GM12878 (cell line): ENCODE data around the gene DNAH17. TPM values are rescaled to one million over a fixed set of nuclear protein-coding genes. Genes with fewer than 3 reads are reported as not detected.

Source experiments
- ATAC-seq: fragments of 200-7000 bp; cut with Tn5 transposase; 3 replicates; pipeline ENCODE4 v1.9.1; 2020; ENCODE audit warnings: mild to moderate bottlenecking, moderate library complexity
- BruUV-seq: library from RNA; stranded (reverse); fragments of 400-500 nt; replicated peaks from 2 replicates; lab custom pipeline; 2021; lab: Mats Ljungman, UMichigan
- CTCF ChIA-PET: fragments of 300-600 bp; sonication (Branson Sonifier 250); formaldehyde crosslinking; extraction: SDS; loops from one replicate; lab custom pipeline; 2021; ENCODE audit warnings: inconsistent platforms; lab: Yijun Ruan, JAX
- POLR2A ChIA-PET: fragments of 350-600 bp; formaldehyde crosslinking; extraction: SDS; loops from one replicate; lab custom pipeline; 2021; ENCODE audit warnings: inconsistent platforms; lab: Charles Lee
- RAD21 ChIA-PET: fragments of 300-600 bp; sonication (Branson Sonifier 250); formaldehyde crosslinking; loops from one replicate; lab custom pipeline; 2023; ENCODE audit warnings: antibody characterized with exemption; ENCODE audit not compliant: unreplicated experiment; lab: Charles Lee
- SMC1A ChIA-PET: fragments of 300-600 bp; sonication (Branson Sonifier 250); formaldehyde crosslinking; loops from one replicate; lab custom pipeline; 2023; ENCODE audit not compliant: unreplicated experiment, uncharacterized antibody; lab: Charles Lee
- DNase-seq: peaks from one replicate; pipeline ENCODE4 v3.0.0-alpha.2; 2011; ENCODE audit warnings: low read depth, low spot score
- FAIRE-seq: peaks from 3 replicates; lab custom pipeline; 2011; peaks lifted over from hg19 to GRCh38; lab: Jason Lieb, UNC
- H2AFZ ChIP-seq: 2 replicates; pipeline ENCODE4 v1.6.0; 2011; ENCODE audit warnings: low read depth, low read length, control low read depth; ENCODE audit not compliant: control insufficient read depth
- H3K27ac ChIP-seq: 2 replicates; pipeline ENCODE4 v1.5.1; 2011; ENCODE audit warnings: control low read depth; ENCODE audit not compliant: control insufficient read depth, insufficient read depth
- H3K27me3 ChIP-seq, 2 experiments: replicated peaks in 1 of 2; 2 replicates each; pipeline versions ENCODE4 v1.6.0 to v1.6.1; 2011; ENCODE audit warnings: low read length in 1 of 2; ENCODE audit not compliant: control insufficient read depth in 2 of 2, insufficient read depth in 2 of 2
- H3K36me3 ChIP-seq, 2 experiments: 2 replicates each; pipeline ENCODE4 v1.5.1; 2011; ENCODE audit warnings: low read length in 1 of 2; ENCODE audit not compliant: control insufficient read depth in 2 of 2, insufficient read depth in 2 of 2
- H3K4me1 ChIP-seq: 2 replicates; pipeline ENCODE4 v1.6.1; 2011; ENCODE audit warnings: mild to moderate bottlenecking, low read length, moderate library complexity, mixed read lengths; ENCODE audit not compliant: control insufficient read depth, insufficient read depth
- H3K4me2 ChIP-seq: 2 replicates; pipeline ENCODE4 v1.6.0; 2011; ENCODE audit warnings: control low read depth; ENCODE audit not compliant: control insufficient read depth, insufficient read depth
- H3K4me3 ChIP-seq: fragments of 200-600 bp; sonication (generic); 2 replicates; pipeline ENCODE4 v1.5.1; 2016
- H3K79me2 ChIP-seq: 2 replicates; pipeline ENCODE4 v1.6.0; 2011; ENCODE audit warnings: low read length; ENCODE audit not compliant: control insufficient read depth, insufficient read depth
- H3K9ac ChIP-seq: 2 replicates; pipeline ENCODE4 v1.8.0; 2011; ENCODE audit warnings: low read length, control low read depth, mixed read lengths; ENCODE audit not compliant: control insufficient read depth, insufficient read depth
- H3K9me3 ChIP-seq: replicated peaks from 3 replicates; pipeline ENCODE4 v1.5.1; 2011; ENCODE audit warnings: mild to moderate bottlenecking, low read length; ENCODE audit not compliant: control insufficient read depth, insufficient read depth
- H4K20me1 ChIP-seq: 2 replicates; pipeline ENCODE4 v1.6.0; 2011; ENCODE audit not compliant: control insufficient read depth, insufficient read depth
- DPF2 ChIP-seq: fragments of 450-650 bp; IDR thresholded peaks from 2 replicates; pipeline ENCODE4 v1.6.1; 2017; ENCODE audit warnings: mild to moderate bottlenecking
- LARP7 ChIP-seq: fragments of 450-650 bp; IDR thresholded peaks from 2 replicates; pipeline ENCODE4 v1.6.1; 2017; ENCODE audit warnings: mild to moderate bottlenecking
- PAX8 ChIP-seq: fragments of 450-650 bp; IDR thresholded peaks from 2 replicates; pipeline ENCODE4 v1.6.1; 2017; ENCODE audit warnings: mild to moderate bottlenecking, moderate library complexity
- POU2F2 ChIP-seq: IDR thresholded peaks from 3 replicates; pipeline ENCODE4 v1.6.1; 2011; ENCODE audit warnings: low read depth, mild to moderate bottlenecking, low read length, borderline replicate concordance
- SP1 ChIP-seq: IDR thresholded peaks from one replicate; pipeline ENCODE4 v1.6.1; 2011; ENCODE audit warnings: low read depth, low read length
- TAF1 ChIP-seq: IDR thresholded peaks from 2 replicates; pipeline ENCODE4 v1.6.1; 2011; ENCODE audit warnings: mild to moderate bottlenecking, low read depth, low read length, borderline replicate concordance
- ZNF207 ChIP-seq: fragments of 450-650 bp; IDR thresholded peaks from 2 replicates; pipeline ENCODE4 v1.6.1; 2014; ENCODE audit warnings: antibody characterized with exemption, mild to moderate bottlenecking, borderline replicate concordance
- WGBS: methylation state at CpG from one replicate; pipeline ENCODE4 v1.1.6; 2016; ENCODE audit warnings: low lambda C conversion rate; ENCODE audit not compliant: insufficient replicate concordance, insufficient coverage; ENCODE audit errors: missing lambda C conversion rate; 5-methylcytosine and 5-hydroxymethylcytosine counted together
- in situ Hi-C: fragments of 300-500 bp; cut with MboI; formaldehyde crosslinking; loops from 9 replicates; pipeline ENCODE4 v1.14.3; 2018; ENCODE audit warnings: mixed read lengths
- intact Hi-C: fragments of 100-400 bp; cut with micrococcal nuclease; formaldehyde crosslinking; loops from one replicate; pipeline ENCODE4 v1.14.2; 2022; ENCODE audit not compliant: unreplicated experiment
- polyA plus RNA-seq, 11 experiments: library from polyadenylated mRNA; depleted of rRNA in 4 of 11; unstranded in 6 of 11; stranded (reverse) in 5 of 11; fragments of >200 nt; fragmentation: Nextera tagmentation in 4 of 11; fragmentation: Illumina TruSeq in 1 of 11; extraction: Ambion mirVana in 4 of 11; extraction: Trizol in 1 of 11; gene quantifications; 1 replicate in 1 of 11; 2 replicates in 10 of 11; pipeline versions ENCODE4 v1.2.1 to v1.2.3, GENCODE V29; 2011 to 2016; ENCODE audit warnings: inconsistent platforms in 2 of 11, missing spikeins in 2 of 11, low read depth in 1 of 11
- total RNA-seq, 4 experiments: library from RNA; depleted of rRNA in 3 of 4; stranded (reverse); fragments of >200 nt in 3 of 4; fragmentation: Illumina TruSeq in 1 of 4; extraction: Trizol in 1 of 4; gene quantifications; 2 replicates each; pipeline versions ENCODE4 v1.2.1 to v1.2.3, GENCODE V29; 2013 to 2021
- TF ChIP-seq, protein P1 (sequence below): IDR thresholded peaks from 2 replicates; pipeline ENCODE4 v1.6.1; 2011; ENCODE audit warnings: low read depth, low read length, improper control_type of control experiment, borderline replicate concordance
- TF ChIP-seq, protein P2 (sequence below): fragments of 450-650 bp; IDR thresholded peaks from 2 replicates; pipeline ENCODE4 v1.6.1; 2017; ENCODE audit warnings: mild to moderate bottlenecking, moderate library complexity

The DNAH17 gene
- total and polyA plus RNA-seq, 10 of the 15 experiments (the other 5 are each of a cell fraction or from before 2014, with no cell fraction given) = 0.16 to 2.9 (median 0.56) TPM

DNA sequence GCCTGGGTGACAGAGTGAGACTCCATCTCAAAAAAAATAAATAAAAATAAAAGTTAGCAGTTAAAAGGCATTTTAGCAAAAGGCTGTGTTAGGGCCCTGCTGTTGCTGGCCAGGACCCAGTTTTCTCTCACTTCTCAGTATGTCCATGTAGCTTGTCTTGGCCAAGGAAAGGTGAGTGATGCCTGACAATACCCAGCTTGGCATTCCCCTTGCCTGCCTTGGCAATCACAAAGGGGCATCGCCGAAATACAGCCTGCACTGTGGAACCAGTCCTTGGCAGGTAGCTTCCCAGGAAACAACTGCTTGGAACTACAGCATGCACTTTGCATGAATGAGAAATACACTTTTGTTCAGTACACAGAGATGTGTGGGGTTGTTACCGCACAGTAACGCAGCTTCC is 61.7 kb downstream of the DNAH17 start:
- ChIA-PET RAD21 (no interaction called here), SMC1A (no interaction called here), CTCF (interaction anchor here (1.4 kb wide), 1 partner anchor 430 kb away, joined by 3 read pairs; no protein-coding TSS in a partner anchor), POLR2A (no interaction called here)
- intact Hi-C loops = no loop called here
- Histone ChIP-seq H3K27ac (no peak overlapping the region), H3K4me1 (no peaks in the 10 kb centered on the region), H3K4me3 (no peak overlapping the region), H3K36me3 (no peaks in the 10 kb centered on the region), H2AFZ (no peak overlapping the region), H3K79me2 (no peaks in the 10 kb centered on the region), H3K9ac (no peak overlapping the region), H3K27me3 (no peaks in the 10 kb centered on the region), H3K4me2 (no peak overlapping the region), H4K20me1 (no peaks in the 10 kb centered on the region), H3K9me3 (no peaks in the 10 kb centered on the region)
- FAIRE-seq (no peak), ATAC-seq (no peak), DNase-seq (no peak)
- WGBS = 80% methylated on average over 4 of the region's 4 CpGs
- no TSS peak for BruUV-seq
- TF ChIP-seq POU2F2 (no peak), DPF2 (no peak), TAF1 (no peak), ZNF207 (no peak), PAX8 (no peak), LARP7 (no peak), SP1 (no peak)
- TF ChIP-seq, protein P1, sequence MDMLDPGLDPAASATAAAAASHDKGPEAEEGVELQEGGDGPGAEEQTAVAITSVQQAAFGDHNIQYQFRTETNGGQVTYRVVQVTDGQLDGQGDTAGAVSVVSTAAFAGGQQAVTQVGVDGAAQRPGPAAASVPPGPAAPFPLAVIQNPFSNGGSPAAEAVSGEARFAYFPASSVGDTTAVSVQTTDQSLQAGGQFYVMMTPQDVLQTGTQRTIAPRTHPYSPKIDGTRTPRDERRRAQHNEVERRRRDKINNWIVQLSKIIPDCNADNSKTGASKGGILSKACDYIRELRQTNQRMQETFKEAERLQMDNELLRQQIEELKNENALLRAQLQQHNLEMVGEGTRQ = no peak
- TF ChIP-seq, protein P2, sequence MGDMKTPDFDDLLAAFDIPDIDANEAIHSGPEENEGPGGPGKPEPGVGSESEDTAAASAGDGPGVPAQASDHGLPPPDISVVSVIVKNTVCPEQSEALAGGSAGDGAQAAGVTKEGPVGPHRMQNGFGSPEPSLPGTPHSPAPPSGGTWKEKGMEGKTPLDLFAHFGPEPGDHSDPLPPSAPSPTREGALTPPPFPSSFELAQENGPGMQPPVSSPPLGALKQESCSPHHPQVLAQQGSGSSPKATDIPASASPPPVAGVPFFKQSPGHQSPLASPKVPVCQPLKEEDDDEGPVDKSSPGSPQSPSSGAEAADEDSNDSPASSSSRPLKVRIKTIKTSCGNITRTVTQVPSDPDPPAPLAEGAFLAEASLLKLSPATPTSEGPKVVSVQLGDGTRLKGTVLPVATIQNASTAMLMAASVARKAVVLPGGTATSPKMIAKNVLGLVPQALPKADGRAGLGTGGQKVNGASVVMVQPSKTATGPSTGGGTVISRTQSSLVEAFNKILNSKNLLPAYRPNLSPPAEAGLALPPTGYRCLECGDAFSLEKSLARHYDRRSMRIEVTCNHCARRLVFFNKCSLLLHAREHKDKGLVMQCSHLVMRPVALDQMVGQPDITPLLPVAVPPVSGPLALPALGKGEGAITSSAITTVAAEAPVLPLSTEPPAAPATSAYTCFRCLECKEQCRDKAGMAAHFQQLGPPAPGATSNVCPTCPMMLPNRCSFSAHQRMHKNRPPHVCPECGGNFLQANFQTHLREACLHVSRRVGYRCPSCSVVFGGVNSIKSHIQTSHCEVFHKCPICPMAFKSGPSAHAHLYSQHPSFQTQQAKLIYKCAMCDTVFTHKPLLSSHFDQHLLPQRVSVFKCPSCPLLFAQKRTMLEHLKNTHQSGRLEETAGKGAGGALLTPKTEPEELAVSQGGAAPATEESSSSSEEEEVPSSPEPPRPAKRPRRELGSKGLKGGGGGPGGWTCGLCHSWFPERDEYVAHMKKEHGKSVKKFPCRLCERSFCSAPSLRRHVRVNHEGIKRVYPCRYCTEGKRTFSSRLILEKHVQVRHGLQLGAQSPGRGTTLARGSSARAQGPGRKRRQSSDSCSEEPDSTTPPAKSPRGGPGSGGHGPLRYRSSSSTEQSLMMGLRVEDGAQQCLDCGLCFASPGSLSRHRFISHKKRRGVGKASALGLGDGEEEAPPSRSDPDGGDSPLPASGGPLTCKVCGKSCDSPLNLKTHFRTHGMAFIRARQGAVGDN = no peak
- in situ Hi-C loops = no loop called here
